ENCODE results near the gene P2RY11. TPM values are rescaled to one million over a fixed set of nuclear protein-coding genes. Genes with fewer than 3 reads are reported as not detected.

P2RY11 gene
- polyA plus RNA-seq, 3 donors: 11.1 to 16.8 (median 14.6) TPM

- DNase-seq (ENCODE audit: extremely low read depth in 1 of 11, low read depth in 9 of 11, low spot score in 4 of 11): no peak
These were observed 22.1 kb downstream of the P2RY11 start for GRCh38 chr19:10133596-10133995.

GRCh38 chr19:10134040-10134439, 22.5 kb downstream of the P2RY11 start:
- no peak for DNase-seq (ENCODE audit: extremely low read depth in 1 of 11, low read depth in 9 of 11, low spot score in 4 of 11)

GRCh38 chr19:10135551-10136334, 24.2 kb downstream of the P2RY11 start:
- DNase-seq (ENCODE audit: extremely low read depth in 1 of 11, low read depth in 9 of 11, low spot score in 4 of 11): no peak

- DNase-seq (ENCODE audit: extremely low read depth in 1 of 11, low read depth in 9 of 11, low spot score in 4 of 11): no peak
These were observed 25.4 kb downstream of the P2RY11 start for GRCh38 chr19:10136936-10137335.

- no peak for DNase-seq (ENCODE audit: extremely low read depth in 1 of 11, low read depth in 9 of 11, low spot score in 4 of 11)
These were observed 26.5 kb downstream of the P2RY11 start for GRCh38 chr19:10137751-10138682.

- no peak for DNase-seq (ENCODE audit: extremely low read depth in 1 of 11, low read depth in 9 of 11, low spot score in 4 of 11)
These were observed 27.6 kb downstream of the P2RY11 start for GRCh38 chr19:10138879-10139795.

GRCh38 chr19:10139952-10140351, 28.5 kb downstream of the P2RY11 start:
- DNase-seq (ENCODE audit: extremely low read depth in 1 of 11, low read depth in 9 of 11, low spot score in 4 of 11): no peak

GRCh38 chr19:10141479-10141878, 30.0 kb downstream of the P2RY11 start:
- DNase-seq (ENCODE audit: extremely low read depth in 1 of 11, low read depth in 9 of 11, low spot score in 4 of 11): no peak

GRCh38 chr19:10141973-10142372, 30.5 kb downstream of the P2RY11 start:
- DNase-seq (ENCODE audit: extremely low read depth in 1 of 11, low read depth in 9 of 11, low spot score in 4 of 11): no peak

GRCh38 chr19:10142701-10143375, 31.3 kb downstream of the P2RY11 start:
- DNase-seq (ENCODE audit: extremely low read depth in 1 of 11, low read depth in 9 of 11, low spot score in 4 of 11): no peak

- DNase-seq (ENCODE audit: extremely low read depth in 1 of 11, low read depth in 9 of 11, low spot score in 4 of 11): no peak
These were observed 32.2 kb downstream of the P2RY11 start for GRCh38 chr19:10143681-10144080.

GRCh38 chr19:10144361-10144760, 32.9 kb downstream of the P2RY11 start:
- DNase-seq (ENCODE audit: extremely low read depth in 1 of 11, low read depth in 9 of 11, low spot score in 4 of 11): no peak

GRCh38 chr19:10145031-10145430, 33.5 kb downstream of the P2RY11 start:
- DNase-seq (ENCODE audit: extremely low read depth in 1 of 11, low read depth in 9 of 11, low spot score in 4 of 11): no peak

GRCh38 chr19:10146142-10146541, 34.6 kb downstream of the P2RY11 start:
- DNase-seq (ENCODE audit: extremely low read depth in 1 of 11, low read depth in 9 of 11, low spot score in 4 of 11): no peak

- no peak for DNase-seq (ENCODE audit: extremely low read depth in 1 of 11, low read depth in 9 of 11, low spot score in 4 of 11)
These were observed 37.9 kb downstream of the P2RY11 start for GRCh38 chr19:10149427-10149826.

GRCh38 chr19:10151521-10151920, 40.0 kb downstream of the P2RY11 start:
- DNase-seq (ENCODE audit: extremely low read depth in 1 of 11, low read depth in 9 of 11, low spot score in 4 of 11): no peak

- DNase-seq (ENCODE audit: extremely low read depth in 1 of 11, low read depth in 9 of 11, low spot score in 4 of 11): no peak
These were observed 40.6 kb downstream of the P2RY11 start for GRCh38 chr19:10152100-10152499.

GRCh38 chr19:10155839-10156238, 44.3 kb downstream of the P2RY11 start:
- DNase-seq (ENCODE audit: extremely low read depth in 1 of 11, low read depth in 9 of 11, low spot score in 4 of 11): no peak

GRCh38 chr19:10158071-10158470, 46.6 kb downstream of the P2RY11 start:
- no peak for DNase-seq (ENCODE audit: extremely low read depth in 1 of 11, low read depth in 9 of 11, low spot score in 4 of 11)

Data from renal cortex interstitium (tissue), 11 donors.